Fibroblast of skin of right quadriceps (primary cell): ENCODE results near the gene TM4SF4.

Experiments
- DNase-seq: peaks from one replicate; pipeline ENCODE4 v3.0.0-alpha.2; 2013

TM4SF4 gene

GRCh38 chr3:149487598-149488197 is 13.2 kb downstream of the TM4SF4 start:
- no peak for DNase-seq

GRCh38 chr3:149489060-149489690 is 14.7 kb downstream of the TM4SF4 start:
- peak; percentile 21 for DNase-seq

GRCh38 chr3:149490260-149490971 is 15.9 kb downstream of the TM4SF4 start:
- no peak for DNase-seq

- no peak for DNase-seq
Measured at GRCh38 chr3:149493315-149494021, 19.0 kb downstream of the TM4SF4 start.

DNA sequence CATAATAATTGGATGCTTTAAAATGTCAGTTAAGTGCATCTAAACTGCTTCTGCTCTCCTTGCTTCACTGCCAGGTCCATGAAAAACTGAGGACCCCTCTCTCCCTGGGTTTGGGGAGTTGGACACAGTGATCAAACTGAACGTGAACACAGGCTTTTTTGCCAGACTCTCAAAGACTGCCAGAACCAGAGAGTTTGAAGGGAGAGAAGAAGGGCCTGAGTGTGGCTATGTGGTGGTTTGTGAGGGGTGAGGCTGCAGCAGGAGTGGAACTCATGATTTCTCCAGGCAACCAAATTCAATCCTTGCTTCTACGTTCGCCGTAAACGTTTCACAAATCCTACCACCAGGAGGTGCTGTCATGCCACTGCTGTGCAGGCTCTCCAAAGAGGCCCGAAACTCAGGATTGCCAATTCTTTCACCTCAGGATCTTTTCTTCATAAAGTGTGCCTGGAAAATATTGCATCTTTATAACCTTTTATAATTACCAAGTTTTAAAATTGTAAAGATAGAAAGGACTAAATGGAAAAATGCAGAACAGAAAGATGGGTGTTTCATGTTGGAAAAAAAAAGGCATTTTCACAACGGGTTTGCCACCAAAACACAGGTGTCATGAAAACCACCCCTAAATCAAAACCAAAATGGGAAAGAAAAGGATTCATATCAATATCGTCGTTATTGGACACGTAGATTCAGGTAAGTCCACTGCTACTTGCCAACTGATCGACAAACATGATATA is 19.7 kb downstream of the TM4SF4 start:
- peak; percentile 64 for DNase-seq

DNA sequence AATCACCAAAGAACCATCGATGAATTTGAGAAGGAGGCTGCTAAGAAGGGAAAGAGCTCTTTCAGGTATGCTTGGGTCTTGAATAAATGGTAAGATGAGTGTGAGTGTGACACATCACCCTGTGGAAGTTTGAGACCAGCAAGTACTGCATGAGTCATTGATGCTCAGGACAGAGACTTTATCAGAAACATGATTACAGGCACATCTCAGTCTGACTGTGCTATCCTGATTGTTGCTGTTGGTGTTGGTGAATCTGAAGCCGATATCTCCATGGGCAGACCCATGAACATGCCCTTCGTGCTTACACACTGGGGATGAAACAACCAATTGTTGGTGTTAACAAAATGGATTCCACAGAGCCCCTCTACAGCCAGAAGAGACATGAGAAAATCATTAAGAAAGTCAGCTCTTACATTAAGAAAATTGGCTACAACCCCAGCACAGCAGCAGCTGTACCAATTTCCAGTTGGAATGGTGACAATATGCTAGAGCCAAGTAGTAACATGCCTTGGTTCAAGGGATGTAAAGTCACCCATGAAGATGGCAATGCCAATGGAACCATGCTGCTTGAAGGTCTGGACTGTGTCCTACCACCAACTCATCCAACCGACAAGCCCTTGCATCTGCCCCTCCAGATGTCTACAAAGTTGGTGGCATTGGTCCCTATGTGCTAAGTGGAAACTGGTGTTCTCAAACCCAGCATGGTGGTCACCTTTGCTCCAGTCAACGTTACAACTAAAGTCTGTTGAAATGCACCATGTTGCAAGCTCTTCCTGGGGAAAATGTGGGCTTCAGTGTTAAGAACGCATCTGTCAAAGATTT is 20.5 kb downstream of the TM4SF4 start:
- DNase-seq: peak; percentile 74

DNA sequence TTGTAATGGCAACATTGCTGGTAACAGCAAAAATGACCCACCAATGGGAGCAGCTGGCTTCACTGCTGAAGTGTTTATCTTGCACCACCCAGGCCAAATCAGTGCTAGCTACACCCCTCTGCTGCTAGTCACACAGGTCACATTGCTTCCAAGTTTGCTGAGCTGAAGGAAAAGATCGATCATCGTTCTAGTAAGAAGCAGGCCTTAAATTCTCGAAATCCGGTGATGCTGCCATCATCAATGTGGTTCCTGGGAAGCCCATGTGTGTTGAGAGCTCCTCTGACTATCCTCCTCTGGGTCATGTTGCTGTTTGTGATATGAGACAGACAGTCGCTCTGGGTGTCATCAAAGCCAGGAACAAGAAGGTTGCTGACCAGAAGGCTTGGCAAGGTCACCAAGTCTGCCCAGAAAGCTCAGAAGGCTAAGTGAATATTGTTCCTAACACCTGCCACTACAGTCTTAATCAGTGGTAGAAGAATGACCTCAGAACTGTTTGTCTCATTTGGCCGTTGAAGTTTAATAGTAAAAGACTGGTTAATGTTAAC is 21.2 kb downstream of the TM4SF4 start:
- no peak for DNase-seq

DNA sequence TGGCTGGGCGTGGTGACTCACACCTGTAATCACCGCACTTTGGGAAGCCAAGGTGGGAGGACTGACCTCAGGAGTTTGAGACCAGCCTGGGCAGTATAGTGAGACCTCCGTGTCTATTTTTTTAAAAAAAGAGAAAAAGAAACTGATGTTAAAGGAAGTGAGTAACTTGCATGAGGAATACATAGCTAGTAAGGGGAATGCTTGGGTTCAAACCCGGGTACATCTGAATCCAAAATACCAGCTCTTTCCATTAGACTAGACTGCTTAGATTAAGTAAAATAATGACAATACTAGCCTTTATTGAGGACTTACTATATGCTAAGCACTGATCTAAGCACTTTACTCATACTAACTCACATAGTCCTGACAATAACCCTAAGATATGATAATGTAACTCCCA is 22.4 kb downstream of the TM4SF4 start:
- no peak for DNase-seq

DNA sequence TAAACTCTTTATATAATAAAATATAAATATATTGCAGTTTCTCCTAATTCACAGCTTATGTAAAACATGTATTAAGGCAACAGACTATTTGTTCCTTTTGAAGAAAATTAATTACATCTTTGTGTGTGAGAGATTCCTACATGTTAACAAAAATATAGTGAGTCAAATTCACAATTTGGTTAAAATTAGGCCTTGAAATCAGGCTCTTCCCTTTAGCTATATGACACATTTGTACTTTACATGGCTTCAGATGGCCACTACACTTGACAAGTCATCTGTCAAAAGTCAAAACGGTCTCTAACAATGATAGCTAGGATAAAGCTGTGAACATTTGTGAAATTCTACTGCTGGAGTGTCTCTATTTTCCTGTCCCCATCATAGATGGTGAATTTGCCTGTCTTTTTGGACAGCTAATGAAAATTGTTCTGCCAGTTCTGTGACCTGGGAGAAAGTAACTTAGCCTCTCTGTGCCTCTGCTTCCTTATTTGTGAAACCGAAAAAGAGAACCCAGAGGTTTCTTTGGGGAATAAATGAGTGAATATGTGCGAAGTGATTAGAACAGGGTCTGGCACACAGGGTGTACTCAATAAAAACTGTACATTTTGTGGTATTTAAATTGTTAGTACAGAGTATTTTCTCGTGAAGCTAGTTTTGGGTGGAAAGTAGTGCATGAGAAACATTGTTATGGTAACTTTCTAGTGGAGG is 23.6 kb downstream of the TM4SF4 start:
- no peak for DNase-seq

DNA sequence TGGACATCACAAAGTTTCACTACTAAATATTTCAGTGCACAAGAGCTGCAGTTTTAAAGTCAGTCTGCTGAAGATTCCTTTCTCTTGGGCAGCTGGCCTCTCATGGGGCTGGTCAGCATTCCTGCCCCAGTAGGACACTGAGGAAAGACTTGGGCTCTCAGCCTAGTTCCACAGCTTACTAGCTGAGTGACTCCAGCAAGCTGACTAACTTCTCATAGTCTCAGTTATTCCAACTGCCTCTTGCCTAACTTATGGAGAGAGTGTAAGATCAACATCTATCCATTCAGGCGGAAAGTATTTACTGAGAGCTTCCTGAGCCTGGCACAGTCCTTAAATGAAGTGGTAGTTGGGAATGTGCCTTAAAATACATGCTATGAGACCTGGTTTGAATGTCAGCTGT is 27.0 kb downstream of the TM4SF4 start:
- DNase-seq: peak; percentile 65

DNA sequence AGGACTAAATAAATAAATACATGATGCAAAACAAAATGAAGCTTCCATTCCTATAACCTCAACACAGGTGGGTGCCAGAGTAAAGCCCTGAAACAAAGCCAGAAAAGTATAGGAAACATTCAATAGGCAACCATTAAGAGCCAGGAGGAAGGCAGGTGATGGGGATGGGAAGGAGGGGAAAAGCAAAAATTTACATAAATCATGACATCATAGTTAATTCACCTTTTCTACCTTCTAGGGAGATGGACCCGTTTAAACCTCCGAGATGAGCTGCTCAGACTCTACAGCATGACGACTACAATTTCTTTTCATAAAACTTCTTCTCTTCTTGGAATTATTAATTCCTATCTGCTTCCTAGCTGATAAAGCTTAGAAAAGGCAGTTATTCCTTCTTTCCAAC is 27.9 kb downstream of the TM4SF4 start:
- DNase-seq: no peak

GRCh38 chr3:149506540-149506939 is 32.0 kb downstream of the TM4SF4 start:
- DNase-seq: peak; percentile 56

- DNase-seq: no peak
Measured at GRCh38 chr3:149506965-149507364, 32.5 kb downstream of the TM4SF4 start.

DNA sequence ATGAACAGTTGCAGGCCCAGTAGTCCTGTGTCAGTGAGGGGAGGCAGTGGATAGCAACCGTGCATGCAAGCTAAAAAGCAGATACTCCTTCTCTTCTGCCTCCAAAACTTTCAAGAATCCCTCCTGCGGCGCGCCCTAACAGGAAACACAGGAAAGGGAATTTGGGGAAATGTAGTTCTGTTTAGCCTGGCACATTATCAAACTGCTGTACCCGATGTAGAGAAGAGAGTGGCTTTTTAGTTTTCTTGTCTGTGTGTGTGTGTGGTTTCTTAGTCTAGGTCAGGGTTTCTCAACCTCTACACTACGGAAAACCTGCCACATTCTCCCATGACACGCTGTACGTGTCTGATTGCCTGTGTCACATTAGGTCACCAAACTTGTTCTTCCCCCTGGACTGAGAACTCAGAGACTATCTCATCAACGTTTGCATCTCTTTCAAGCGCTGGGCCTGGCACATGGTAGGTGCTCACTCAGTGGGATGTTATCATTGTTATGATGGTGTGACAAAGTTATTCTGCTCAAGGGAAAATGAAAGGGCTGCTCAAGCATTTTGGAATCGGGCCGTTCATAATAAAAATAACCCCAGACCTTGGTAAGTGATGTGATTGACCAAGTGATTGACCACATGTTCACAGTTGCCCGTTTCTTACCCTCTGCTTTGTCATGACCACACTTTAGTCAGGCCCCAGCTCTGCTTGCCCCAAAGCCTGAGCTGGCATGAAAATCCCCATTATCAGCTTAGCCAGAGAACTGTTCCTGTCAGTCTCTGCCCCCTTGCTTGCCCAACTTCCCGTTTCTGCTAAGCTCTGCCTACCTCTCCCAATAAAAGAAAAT is 33.2 kb downstream of the TM4SF4 start:
- DNase-seq: peak; percentile 9

GRCh38 chr3:149509526-149509925 is 35.0 kb downstream of the TM4SF4 start:
- no peak for DNase-seq

- no peak for DNase-seq
Measured at GRCh38 chr3:149510480-149510879, 36.0 kb downstream of the TM4SF4 start.

GRCh38 chr3:149511040-149511626 is 36.6 kb downstream of the TM4SF4 start:
- DNase-seq: no peak

- DNase-seq: peak; percentile 59
Measured at GRCh38 chr3:149512073-149512782, 37.7 kb downstream of the TM4SF4 start.

DNA sequence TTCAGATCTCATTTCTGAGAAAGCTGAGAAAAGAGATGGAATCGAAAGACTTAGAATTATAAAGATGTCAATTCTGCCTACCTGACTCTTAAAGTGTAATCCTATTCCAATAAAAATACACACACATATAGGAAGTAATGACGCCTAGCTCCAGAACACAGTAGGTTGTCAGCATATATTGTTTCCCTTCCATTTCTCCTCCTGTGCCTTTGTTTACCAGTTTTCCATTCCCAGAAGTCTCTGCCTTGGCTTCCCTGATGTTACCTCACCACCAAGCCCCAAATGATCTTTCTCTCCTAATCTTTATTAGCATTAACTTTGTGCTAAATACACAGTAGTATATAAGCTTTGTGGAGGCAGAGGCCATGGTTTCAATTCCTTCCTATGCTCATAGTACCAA is 40.0 kb downstream of the TM4SF4 start:
- no peak for DNase-seq
